ENCODE measurements around the gene TMEM168.
"Not testable (repeated sequence)": the region's sequence is repeated elsewhere in the genome, so short reads cannot be mapped to it uniquely, and the experiment has no call there.

The TMEM168 gene

DNA sequence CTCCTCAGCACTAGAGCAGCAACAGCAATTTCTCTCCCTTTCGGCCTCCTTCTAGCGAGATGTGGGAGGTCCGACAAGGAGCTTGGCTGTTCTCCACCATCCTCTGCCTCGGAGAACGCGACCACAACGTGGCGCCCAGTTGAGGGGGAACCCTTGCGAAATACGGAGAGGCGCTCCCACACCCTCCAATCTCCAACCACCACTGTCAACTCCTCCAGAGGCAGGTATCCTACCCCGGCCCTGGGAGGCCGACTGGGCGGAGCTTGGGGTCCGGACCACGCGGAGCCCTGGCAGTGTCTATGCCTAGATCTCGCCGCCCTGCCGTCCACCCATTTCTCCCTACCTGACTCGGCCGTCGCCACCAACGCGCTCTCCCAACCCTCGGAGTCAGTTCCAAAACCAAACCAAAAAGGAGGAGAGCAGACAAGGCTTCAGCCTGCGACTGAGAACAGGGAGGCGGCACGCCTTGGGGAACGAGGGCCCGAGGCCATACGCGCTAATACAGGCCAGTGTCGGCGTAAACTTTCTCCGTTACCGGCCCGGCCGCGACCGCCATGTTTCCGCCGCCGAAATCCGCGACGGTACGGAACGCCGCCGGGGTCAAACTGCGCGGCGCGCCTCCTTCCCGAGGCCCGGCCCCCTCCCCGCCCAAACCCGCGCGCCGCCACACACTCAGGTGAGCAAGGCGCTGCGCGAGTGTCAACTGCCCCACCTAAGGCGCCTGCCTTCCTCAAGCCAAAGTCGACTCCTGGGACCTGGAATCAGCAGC lies at the start of gene TMEM168 (continued):
- TF ChIP-seq, protein P1, sequence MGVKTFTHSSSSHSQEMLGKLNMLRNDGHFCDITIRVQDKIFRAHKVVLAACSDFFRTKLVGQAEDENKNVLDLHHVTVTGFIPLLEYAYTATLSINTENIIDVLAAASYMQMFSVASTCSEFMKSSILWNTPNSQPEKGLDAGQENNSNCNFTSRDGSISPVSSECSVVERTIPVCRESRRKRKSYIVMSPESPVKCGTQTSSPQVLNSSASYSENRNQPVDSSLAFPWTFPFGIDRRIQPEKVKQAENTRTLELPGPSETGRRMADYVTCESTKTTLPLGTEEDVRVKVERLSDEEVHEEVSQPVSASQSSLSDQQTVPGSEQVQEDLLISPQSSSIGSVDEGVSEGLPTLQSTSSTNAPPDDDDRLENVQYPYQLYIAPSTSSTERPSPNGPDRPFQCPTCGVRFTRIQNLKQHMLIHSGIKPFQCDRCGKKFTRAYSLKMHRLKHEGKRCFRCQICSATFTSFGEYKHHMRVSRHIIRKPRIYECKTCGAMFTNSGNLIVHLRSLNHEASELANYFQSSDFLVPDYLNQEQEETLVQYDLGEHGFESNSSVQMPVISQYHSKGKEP (tag by site-specific recombination; IDR thresholded peaks at IDR 0.05): no peak
- 0 out of 2 replicates have a peak, but pooled peaks have one; percentile 80 for TF ChIP-seq ZNF660 (tag by site-specific recombination; IDR thresholded peaks at IDR 0.05)
- TF ChIP-seq, protein P2, sequence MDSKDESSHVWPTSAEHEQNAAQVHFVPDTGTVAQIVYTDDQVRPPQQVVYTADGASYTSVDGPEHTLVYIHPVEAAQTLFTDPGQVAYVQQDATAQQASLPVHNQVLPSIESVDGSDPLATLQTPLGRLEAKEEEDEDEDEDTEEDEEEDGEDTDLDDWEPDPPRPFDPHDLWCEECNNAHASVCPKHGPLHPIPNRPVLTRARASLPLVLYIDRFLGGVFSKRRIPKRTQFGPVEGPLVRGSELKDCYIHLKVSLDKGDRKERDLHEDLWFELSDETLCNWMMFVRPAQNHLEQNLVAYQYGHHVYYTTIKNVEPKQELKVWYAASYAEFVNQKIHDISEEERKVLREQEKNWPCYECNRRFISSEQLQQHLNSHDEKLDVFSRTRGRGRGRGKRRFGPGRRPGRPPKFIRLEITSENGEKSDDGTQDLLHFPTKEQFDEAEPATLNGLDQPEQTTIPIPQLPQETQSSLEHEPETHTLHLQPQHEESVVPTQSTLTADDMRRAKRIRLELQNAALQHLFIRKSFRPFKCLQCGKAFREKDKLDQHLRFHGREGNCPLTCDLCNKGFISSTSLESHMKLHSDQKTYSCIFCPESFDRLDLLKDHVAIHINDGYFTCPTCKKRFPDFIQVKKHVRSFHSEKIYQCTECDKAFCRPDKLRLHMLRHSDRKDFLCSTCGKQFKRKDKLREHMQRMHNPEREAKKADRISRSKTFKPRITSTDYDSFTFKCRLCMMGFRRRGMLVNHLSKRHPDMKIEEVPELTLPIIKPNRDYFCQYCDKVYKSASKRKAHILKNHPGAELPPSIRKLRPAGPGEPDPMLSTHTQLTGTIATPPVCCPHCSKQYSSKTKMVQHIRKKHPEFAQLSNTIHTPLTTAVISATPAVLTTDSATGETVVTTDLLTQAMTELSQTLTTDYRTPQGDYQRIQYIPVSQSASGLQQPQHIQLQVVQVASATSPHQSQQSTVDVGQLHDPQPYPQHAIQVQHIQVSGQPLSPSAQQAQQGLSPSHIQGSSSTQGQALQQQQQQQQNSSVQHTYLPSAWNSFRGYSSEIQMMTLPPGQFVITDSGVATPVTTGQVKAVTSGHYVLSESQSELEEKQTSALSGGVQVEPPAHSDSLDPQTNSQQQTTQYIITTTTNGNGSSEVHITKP (tag by site-specific recombination; IDR thresholded peaks at IDR 0.05): peak; percentile 89
- TF ChIP-seq ZNF558 (tag by site-specific recombination; IDR thresholded peaks at IDR 0.05): peak; percentile 54; the same call in 1 of the 2 replicates
- TF ChIP-seq ZNF2 (tag by site-specific recombination; IDR thresholded peaks at IDR 0.05): peak; percentile 93
- peak; percentile 92 for TF ChIP-seq ZBTB6 (tag by site-specific recombination; IDR thresholded peaks at IDR 0.05)
- peak; percentile 62; the same call in 1 of the 2 replicates for TF ChIP-seq ZNF843 (tag by site-specific recombination; IDR thresholded peaks at IDR 0.05)
- peak; percentile 88 for TF ChIP-seq SP7 (tag by site-specific recombination; IDR thresholded peaks at IDR 0.05)
- TF ChIP-seq MEIS1 (CRISPR knock-in tag; IDR thresholded peaks at IDR 0.05; ENCODE audit: borderline replicate concordance): no peak
- TF ChIP-seq KLF9 (tag by site-specific recombination; IDR thresholded peaks at IDR 0.05; ENCODE audit: low read depth): peak; percentile 87
- TF ChIP-seq ZBTB20 (tag by site-specific recombination; IDR thresholded peaks at IDR 0.05): peak; percentile 94
- TF ChIP-seq GLI4 (tag by site-specific recombination; IDR thresholded peaks at IDR 0.05): 0 out of 2 replicates have a peak, but pooled peaks have one; percentile 81
- no peak for TF ChIP-seq ZNF155 (tag by site-specific recombination; IDR thresholded peaks at IDR 0.05)
- no peak for TF ChIP-seq ZBTB7A (tag by site-specific recombination; IDR thresholded peaks at IDR 0.05; ENCODE audit: low read depth)

DNA sequence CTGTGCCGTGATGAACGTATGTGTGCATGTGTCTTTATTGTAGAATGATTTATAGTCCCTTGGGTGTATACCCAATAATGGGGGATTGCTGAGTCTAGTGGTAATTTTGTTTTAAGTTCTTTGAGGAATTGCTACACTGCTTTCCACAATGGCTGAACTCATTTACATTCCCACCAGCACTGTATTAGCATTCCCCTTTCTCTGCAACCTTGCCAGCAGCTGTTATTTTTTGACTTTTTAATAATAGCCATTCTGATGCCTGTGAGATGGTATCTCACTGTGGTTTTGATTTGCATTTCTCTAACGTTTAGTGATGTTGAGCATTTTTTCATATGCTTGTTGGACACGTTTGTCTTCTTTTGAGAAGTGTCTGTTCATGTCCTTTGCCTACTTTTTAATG lies 45.7 kb upstream of the TMEM168 start:
- CTCF ChIA-PET; H3K36me3 ChIP-seq (ENCODE audit: control insufficient read depth in 2 of 2, insufficient read depth in 1 of 2, low read length in 2 of 2): not testable (repeated sequence)

DNA sequence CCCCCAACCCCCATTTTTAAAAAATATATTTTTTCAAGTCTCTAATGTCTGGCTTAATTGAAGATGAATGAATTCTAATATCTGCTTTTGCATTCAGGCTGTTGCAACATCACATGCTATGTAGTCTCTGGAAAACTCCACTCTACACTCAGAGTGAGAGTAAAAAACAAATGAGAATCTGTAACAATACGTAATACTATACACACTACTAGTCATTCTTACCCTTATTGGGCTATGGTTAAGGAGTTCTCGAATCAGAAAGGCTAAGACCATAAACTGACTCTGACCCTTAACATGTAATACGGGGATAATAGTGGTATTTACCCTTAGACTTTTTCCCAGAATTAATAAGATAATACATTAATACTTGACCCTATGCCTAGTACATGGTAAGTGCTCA lies 42.9 kb upstream of the TMEM168 start:
- Histone ChIP-seq H3K27ac (ENCODE audit: extremely low read depth, low read depth, low read length) (no peak overlapping the region), H3K36me3 (ENCODE audit: control insufficient read depth in 2 of 2, insufficient read depth in 1 of 2, low read length in 2 of 2) (peaks cover 5 to 14% of the 10 kb centered on the region in 2 experiments; a peak in 2 of 3 replicates), H3K4me3 (ENCODE audit: low read depth, low read length) (no peak overlapping the region), H3K9me3 (ENCODE audit: control insufficient read depth, insufficient read depth, low read depth, low read length) (no peaks in the 10 kb centered on the region), H3K4me1 (ENCODE audit: control insufficient read depth, insufficient read depth, low read length) (no peaks in the 10 kb centered on the region)
- CTCF ChIA-PET: interaction anchor here (0.7 kb wide), 1 partner anchor 312 kb away, joined by 3 read pairs; no protein-coding TSS in a partner anchor
- POLR2A ChIA-PET: no interaction called here
- TF ChIP-seq ZBTB17 (tag by site-specific recombination; IDR thresholded peaks at IDR 0.05): no peak
- no peak for TF ChIP-seq ZNF510 (tag by site-specific recombination; IDR thresholded peaks at IDR 0.05; ENCODE audit: insufficient replicate concordance)
- no peak for TF ChIP-seq ZNF707 (tag by site-specific recombination; IDR thresholded peaks at IDR 0.05)
- TF ChIP-seq GLI4 (tag by site-specific recombination; IDR thresholded peaks at IDR 0.05): no peak
- no peak for TF ChIP-seq SP3 (tag by site-specific recombination; IDR thresholded peaks at IDR 0.05)
- TF ChIP-seq ZNF501 (tag by site-specific recombination; IDR thresholded peaks at IDR 0.05): no peak
- TF ChIP-seq ZNF558 (tag by site-specific recombination; IDR thresholded peaks at IDR 0.05): no peak
- TF ChIP-seq ZNF18 (tag by site-specific recombination; IDR thresholded peaks at IDR 0.05): no peak
- TF ChIP-seq ZNF768 (tag by site-specific recombination; IDR thresholded peaks at IDR 0.05): no peak
- no peak for TF ChIP-seq ZNF629 (tag by site-specific recombination; IDR thresholded peaks at IDR 0.05)
- TF ChIP-seq ZFP37 (tag by site-specific recombination; IDR thresholded peaks at IDR 0.05): no peak
- TF ChIP-seq ZNF623 (tag by site-specific recombination; IDR thresholded peaks at IDR 0.05): no peak
- no peak for TF ChIP-seq ZNF350 (tag by site-specific recombination; IDR thresholded peaks at IDR 0.05)

More for the DNA sequence above, 45.7 kb upstream of the TMEM168 start:
- not testable (repeated sequence) for H3K4me3 ChIP-seq (ENCODE audit: low read depth, low read length); H3K27ac ChIP-seq (ENCODE audit: extremely low read depth, low read depth, low read length); H3K9me3 ChIP-seq (ENCODE audit: control insufficient read depth, insufficient read depth, low read depth, low read length); H3K4me1 ChIP-seq (ENCODE audit: control insufficient read depth, insufficient read depth, low read length)
- POLR2A ChIA-PET: interaction anchor here (0.6 kb wide), 1 partner anchor 154 kb away, joined by 5 read pairs; no protein-coding TSS in a partner anchor
